Memory B cell (primary cell): ENCODE data around the gene ADGRA1.

Experiments used
- ATAC-seq: fragments of 150-1000 bp; cut with Tn5 transposase; 2 replicates; pipeline ENCODE4 v1.10.0; 2021; ENCODE audit warnings: low read depth, mild to moderate bottlenecking, moderate library complexity
- DNase-seq, 2 donors: peaks; one replicate each; pipeline ENCODE4 v3.0.0; 2022; ENCODE audit warnings: low spot score in 2 of 2
- H3K27ac Mint-ChIP-seq: one replicate; pipeline ENCODE4 v1.8.0; 2022; ENCODE audit warnings: mild to moderate bottlenecking, moderate library complexity, mixed read lengths
- H3K27me3 Mint-ChIP-seq: one replicate; pipeline ENCODE4 v1.8.0; 2022; ENCODE audit warnings: mixed read lengths
- H3K36me3 Mint-ChIP-seq: one replicate; pipeline ENCODE4 v1.8.0; 2022; ENCODE audit warnings: mild to moderate bottlenecking, mixed read lengths
- H3K4me1 Mint-ChIP-seq: one replicate; pipeline ENCODE4 v1.8.0; 2022; ENCODE audit warnings: mixed read lengths
- H3K4me3 Mint-ChIP-seq: one replicate; pipeline ENCODE4 v1.8.0; 2022; ENCODE audit warnings: mild to moderate bottlenecking, moderate library complexity, mixed read lengths
- H3K9me3 Mint-ChIP-seq: one replicate; pipeline ENCODE4 v1.8.0; 2022; ENCODE audit warnings: mixed read lengths

The ADGRA1 gene

GRCh38 chr10:133060466-133060865, 27.3 kb upstream of the ADGRA1 start:
- ATAC-seq (no peak), DNase-seq (no peak)
- peaks cover 10% of the 10 kb centered on the region for H3K4me1 Mint-ChIP-seq
- no peaks in the 10 kb centered on the region for H3K9me3 Mint-ChIP-seq
- H3K27me3 Mint-ChIP-seq, result peaks cover 11% of the 10 kb centered on the region
- no peak overlapping the region for H3K4me3 Mint-ChIP-seq
- H3K27ac Mint-ChIP-seq, result no peak overlapping the region
- H3K36me3 Mint-ChIP-seq, result no peaks in the 10 kb centered on the region

- DNase-seq (no peak), ATAC-seq (no peak)
- no peaks in the 10 kb centered on the region for H3K9me3 Mint-ChIP-seq
- H3K27me3 Mint-ChIP-seq, result peaks cover 10% of the 10 kb centered on the region
- H3K27ac Mint-ChIP-seq, result no peak overlapping the region
- H3K4me1 Mint-ChIP-seq, result peaks cover 10% of the 10 kb centered on the region
- no peaks in the 10 kb centered on the region for H3K36me3 Mint-ChIP-seq
- no peak overlapping the region for H3K4me3 Mint-ChIP-seq
Observed at GRCh38 chr10:133060881-133061280, 26.8 kb upstream of the ADGRA1 start.

GRCh38 chr10:133061296-133062038, 26.3 kb upstream of the ADGRA1 start:
- Mint-ChIP-seq H3K9me3 (no peaks in the 10 kb centered on the region), H3K27me3 (peaks cover 10% of the 10 kb centered on the region), H3K36me3 (no peaks in the 10 kb centered on the region), H3K27ac (no peak overlapping the region), H3K4me3 (no peak overlapping the region), H3K4me1 (peaks cover 10% of the 10 kb centered on the region)
- no peak for DNase-seq
- ATAC-seq, result peak; percentile 41

GRCh38 chr10:133062085-133062484, 25.6 kb upstream of the ADGRA1 start:
- peaks cover 9% of the 10 kb centered on the region for H3K27me3 Mint-ChIP-seq
- no peak overlapping the region for H3K27ac Mint-ChIP-seq
- no peaks in the 10 kb centered on the region for H3K36me3 Mint-ChIP-seq
- ATAC-seq (no peak), DNase-seq (no peak)
- peaks cover 8% of the 10 kb centered on the region for H3K4me1 Mint-ChIP-seq
- no peak overlapping the region for H3K4me3 Mint-ChIP-seq
- no peaks in the 10 kb centered on the region for H3K9me3 Mint-ChIP-seq

- Mint-ChIP-seq H3K27ac (no peak overlapping the region), H3K9me3 (no peaks in the 10 kb centered on the region), H3K27me3 (peaks cover 6% of the 10 kb centered on the region), H3K4me1 (peaks cover 6% of the 10 kb centered on the region), H3K36me3 (no peaks in the 10 kb centered on the region), H3K4me3 (no peak overlapping the region)
- no peak for DNase-seq
- ATAC-seq, result no peak
Observed at GRCh38 chr10:133062635-133063034, 25.1 kb upstream of the ADGRA1 start.

GRCh38 chr10:133067149-133068105, 20.3 kb upstream of the ADGRA1 start:
- Mint-ChIP-seq H3K27ac (no peak overlapping the region), H3K36me3 (no peaks in the 10 kb centered on the region), H3K9me3 (no peaks in the 10 kb centered on the region), H3K4me3 (no peak overlapping the region), H3K27me3 (no peaks in the 10 kb centered on the region), H3K4me1 (no peaks in the 10 kb centered on the region)
- DNase-seq, result no peak
- ATAC-seq, result no peak

GRCh38 chr10:133068111-133069032, 19.4 kb upstream of the ADGRA1 start:
- Mint-ChIP-seq H3K36me3 (no peaks in the 10 kb centered on the region), H3K9me3 (no peaks in the 10 kb centered on the region), H3K27ac (no peak overlapping the region), H3K4me1 (no peaks in the 10 kb centered on the region), H3K4me3 (no peak overlapping the region), H3K27me3 (no peaks in the 10 kb centered on the region)
- ATAC-seq, result no peak
- no peak for DNase-seq

- DNase-seq (no peak), ATAC-seq (no peak)
- Mint-ChIP-seq H3K27me3 (no peaks in the 10 kb centered on the region), H3K27ac (no peak overlapping the region), H3K4me1 (no peaks in the 10 kb centered on the region), H3K36me3 (no peaks in the 10 kb centered on the region), H3K9me3 (no peaks in the 10 kb centered on the region), H3K4me3 (no peak overlapping the region)
Observed at GRCh38 chr10:133069033-133069525, 18.6 kb upstream of the ADGRA1 start.

GRCh38 chr10:133070405-133070804, 17.3 kb upstream of the ADGRA1 start:
- ATAC-seq, result no peak
- H3K27me3 Mint-ChIP-seq, result peaks cover 5% of the 10 kb centered on the region
- H3K9me3 Mint-ChIP-seq, result no peaks in the 10 kb centered on the region
- no peak overlapping the region for H3K4me3 Mint-ChIP-seq
- no peak for DNase-seq
- H3K36me3 Mint-ChIP-seq, result no peaks in the 10 kb centered on the region
- H3K27ac Mint-ChIP-seq, result no peak overlapping the region
- no peaks in the 10 kb centered on the region for H3K4me1 Mint-ChIP-seq

- DNase-seq (no peak), ATAC-seq (no peak)
- Mint-ChIP-seq H3K27me3 (peaks cover 5% of the 10 kb centered on the region), H3K36me3 (no peaks in the 10 kb centered on the region), H3K27ac (no peak overlapping the region), H3K4me1 (no peaks in the 10 kb centered on the region), H3K9me3 (no peaks in the 10 kb centered on the region), H3K4me3 (no peak overlapping the region)
Observed at GRCh38 chr10:133070810-133071209, 16.9 kb upstream of the ADGRA1 start.

GRCh38 chr10:133071733-133072132, 16.0 kb upstream of the ADGRA1 start:
- no peak for ATAC-seq

GRCh38 chr10:133072196-133072595, 15.5 kb upstream of the ADGRA1 start:
- no peak for ATAC-seq
- no peaks in the 10 kb centered on the region for H3K4me1 Mint-ChIP-seq
- DNase-seq, result no peak
- H3K4me3 Mint-ChIP-seq, result no peak overlapping the region
- no peak overlapping the region for H3K27ac Mint-ChIP-seq
- H3K27me3 Mint-ChIP-seq, result peaks cover 5% of the 10 kb centered on the region
- no peaks in the 10 kb centered on the region for H3K9me3 Mint-ChIP-seq
- H3K36me3 Mint-ChIP-seq, result no peaks in the 10 kb centered on the region

More at GRCh38 chr10:133071733-133072132, 16.0 kb upstream of the ADGRA1 start:
- no peaks in the 10 kb centered on the region for H3K36me3 Mint-ChIP-seq
- H3K9me3 Mint-ChIP-seq, result no peaks in the 10 kb centered on the region
- H3K27me3 Mint-ChIP-seq, result peaks cover 5% of the 10 kb centered on the region
- DNase-seq, result no peak
- no peak overlapping the region for H3K4me3 Mint-ChIP-seq
- H3K4me1 Mint-ChIP-seq, result no peaks in the 10 kb centered on the region
- H3K27ac Mint-ChIP-seq, result no peak overlapping the region

- Mint-ChIP-seq H3K4me3 (no peak overlapping the region), H3K36me3 (no peaks in the 10 kb centered on the region), H3K4me1 (no peaks in the 10 kb centered on the region)
Observed at GRCh38 chr10:133072720-133073390, 14.9 kb upstream of the ADGRA1 start.

More at GRCh38 chr10:133072720-133073390, 14.9 kb upstream of the ADGRA1 start:
- ATAC-seq, result no peak
- H3K27me3 Mint-ChIP-seq, result peaks cover 5% of the 10 kb centered on the region
- no peaks in the 10 kb centered on the region for H3K9me3 Mint-ChIP-seq
- no peak for DNase-seq
- no peak overlapping the region for H3K27ac Mint-ChIP-seq
